HG02610 (cell line): Measurements from ENCODE around the gene CMPK1.
A peak's percentile ranks its signal among the peaks of the same experiment; 100 is the strongest.
"Not testable (repeated sequence)": the region's sequence is repeated elsewhere in the genome, so short reads cannot be mapped to it uniquely, and the experiment has no call there.

Experiments used
- ATAC-seq: cut with Tn5 transposase; IDR thresholded peaks from one replicate; pipeline ENCODE4 v1.9.1; 2021; ENCODE audit warnings: mild to moderate bottlenecking, moderate library complexity; ENCODE audit not compliant: unreplicated experiment

CMPK1 gene

GRCh38 chr1:47333578-47333921 is at the start of gene CMPK1:
Gene CMPK1 (plus strand): TSS chr1:47333790. CDS start chr1:47333946, 156 bp downstream.
- ATAC-seq: peak; percentile 79

- not testable (repeated sequence) for ATAC-seq
These were observed 45.5 kb upstream of the CMPK1 start for GRCh38 chr1:47288116-47288515.

GRCh38 chr1:47294863-47295262 is 38.7 kb upstream of the CMPK1 start:
- ATAC-seq: not testable (repeated sequence)

- ATAC-seq: no peak
These were observed 38.0 kb upstream of the CMPK1 start for GRCh38 chr1:47295579-47295978.

- no peak for ATAC-seq
These were observed 35.4 kb upstream of the CMPK1 start for GRCh38 chr1:47298025-47298699.

- no peak for ATAC-seq
These were observed 31.1 kb upstream of the CMPK1 start for GRCh38 chr1:47302472-47302871.

GRCh38 chr1:47309427-47309826 is 24.2 kb upstream of the CMPK1 start:
- no peak for ATAC-seq

- peak; percentile 98 for ATAC-seq
These were observed 19.5 kb upstream of the CMPK1 start, which contains the start of gene STIL for GRCh38 chr1:47313915-47314664. Gene STIL (minus strand): TSS chr1:47314147. CDS start chr1:47310319, 3,828 bp downstream.

GRCh38 chr1:47317841-47318240 is 15.7 kb upstream of the CMPK1 start:
- ATAC-seq: no peak

GRCh38 chr1:47319968-47320367 is 13.6 kb upstream of the CMPK1 start:
- not testable (repeated sequence) for ATAC-seq

- no peak for ATAC-seq
These were observed 10.0 kb upstream of the CMPK1 start for GRCh38 chr1:47323599-47324031.

GRCh38 chr1:47324682-47325081 is 8.9 kb upstream of the CMPK1 start:
- ATAC-seq: no peak

GRCh38 chr1:47325528-47325927 is 8.1 kb upstream of the CMPK1 start:
- no peak for ATAC-seq

GRCh38 chr1:47326271-47326670 is 7.3 kb upstream of the CMPK1 start:
- ATAC-seq: no peak

GRCh38 chr1:47328992-47329391 is 4.6 kb upstream of the CMPK1 start:
- no peak for ATAC-seq

GRCh38 chr1:47330212-47330611 is 3.4 kb upstream of the CMPK1 start:
- no peak for ATAC-seq

GRCh38 chr1:47331875-47332274 is 1.7 kb upstream of the CMPK1 start:
- no peak for ATAC-seq

GRCh38 chr1:47332779-47333577 is 612 bp upstream of the CMPK1 start:
- no peak for ATAC-seq

- ATAC-seq: peak; percentile 85
These were observed 553 bp downstream of the CMPK1 start for GRCh38 chr1:47333922-47334764.

GRCh38 chr1:47334765-47335435 is 1.3 kb downstream of the CMPK1 start:
- no peak for ATAC-seq
